Measurements from ENCODE around the gene SLC26A8.

DNA sequence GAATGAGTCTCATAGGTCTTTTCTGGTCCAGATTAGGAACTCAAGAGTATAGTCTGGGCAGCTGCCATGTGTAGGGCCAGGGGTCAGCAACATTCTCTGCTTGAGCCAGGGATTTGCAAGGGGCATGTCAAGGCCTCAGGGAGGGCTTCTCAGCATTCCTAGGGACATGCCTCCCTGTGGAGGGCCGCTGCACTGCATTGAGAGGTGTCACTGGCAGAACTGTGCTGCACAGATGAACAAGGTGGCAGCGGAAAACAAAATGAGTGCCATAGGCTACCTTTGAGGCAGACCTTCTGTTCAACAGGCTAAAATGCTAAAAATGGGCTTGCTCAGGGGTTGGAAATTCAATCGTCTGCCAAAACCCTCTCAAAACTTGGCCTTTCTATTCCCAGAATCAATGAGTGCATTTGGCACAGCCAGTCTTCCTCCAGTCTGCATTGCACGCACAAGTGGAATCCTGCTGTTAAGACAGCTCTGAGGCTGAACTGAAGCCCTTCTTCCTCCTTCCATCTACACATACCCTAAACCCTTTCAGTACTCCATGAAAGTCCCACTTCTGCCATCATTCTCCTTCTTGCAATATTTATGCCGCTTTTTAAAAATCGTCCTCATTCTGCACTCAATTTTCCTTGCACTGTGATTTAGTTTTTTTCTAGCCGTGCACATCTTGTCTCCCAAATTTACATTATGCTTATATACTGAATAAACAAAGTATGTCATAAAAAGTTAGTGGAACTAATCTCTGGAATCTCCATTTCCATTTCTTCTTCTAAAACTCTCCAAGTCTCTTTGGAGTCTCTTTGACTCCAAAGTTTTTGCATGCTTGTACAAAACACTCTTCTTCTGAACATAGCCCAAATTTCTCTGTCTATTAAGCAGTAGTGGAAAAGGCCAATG, 51.7 kb downstream of the SLC26A8 start:
- TF ChIP-seq CTCF (IDR thresholded peaks at IDR 0.05; ENCODE audit: poor library complexity, severe bottlenecking) (no peak), TAF1 (IDR thresholded peaks at IDR 0.05; ENCODE audit: low read depth) (no peak), EP300 (conservative IDR thresholded peaks at IDR 0.05; ENCODE audit: poor library complexity, severe bottlenecking) (no peak)
